ENCODE measurements around the gene NUAK1.
A peak's percentile ranks its signal among the peaks of the same experiment; 100 is the strongest.

The NUAK1 gene

GRCh38 chr12:106150555-106150954, 11.8 kb upstream of the NUAK1 start:
- TF ChIP-seq CTCF (IDR thresholded peaks at IDR 0.05; ENCODE audit: control insufficient read depth, insufficient read depth, low read depth, low read length, missing control alignments): no peak
- no peak overlapping the region for H3K4me3 ChIP-seq (ENCODE audit: control insufficient read depth, low read depth, low read length)
- DNase-seq (ENCODE audit: low read depth): no peak

GRCh38 chr12:106149096-106149784, 10.5 kb upstream of the NUAK1 start:
- DNase-seq (ENCODE audit: low read depth): no peak
- no peak overlapping the region for H3K4me3 ChIP-seq (ENCODE audit: control insufficient read depth, low read depth, low read length)
- TF ChIP-seq CTCF (IDR thresholded peaks at IDR 0.05; ENCODE audit: control insufficient read depth, insufficient read depth, low read depth, low read length, missing control alignments): peak; percentile 70

- no peak overlapping the region for H3K4me3 ChIP-seq (ENCODE audit: control insufficient read depth, low read depth, low read length)
- TF ChIP-seq CTCF (IDR thresholded peaks at IDR 0.05; ENCODE audit: control insufficient read depth, insufficient read depth, low read depth, low read length, missing control alignments): no peak
- no peak for DNase-seq (ENCODE audit: low read depth)
Measured at GRCh38 chr12:106147956-106148355, 9.2 kb upstream of the NUAK1 start.

- no peak for DNase-seq (ENCODE audit: low read depth)
- TF ChIP-seq CTCF (IDR thresholded peaks at IDR 0.05; ENCODE audit: control insufficient read depth, insufficient read depth, low read depth, low read length, missing control alignments): no peak
- no peak overlapping the region for H3K4me3 ChIP-seq (ENCODE audit: control insufficient read depth, low read depth, low read length)
Measured at GRCh38 chr12:106146987-106147386, 8.2 kb upstream of the NUAK1 start.

GRCh38 chr12:106145539-106146447, 7.0 kb upstream of the NUAK1 start:
- no peak overlapping the region for H3K4me3 ChIP-seq (ENCODE audit: control insufficient read depth, low read depth, low read length)
- no peak for DNase-seq (ENCODE audit: low read depth)
- TF ChIP-seq CTCF (IDR thresholded peaks at IDR 0.05; ENCODE audit: control insufficient read depth, insufficient read depth, low read depth, low read length, missing control alignments): no peak

- DNase-seq (ENCODE audit: low read depth): no peak
- no peak for TF ChIP-seq CTCF (IDR thresholded peaks at IDR 0.05; ENCODE audit: control insufficient read depth, insufficient read depth, low read depth, low read length, missing control alignments)
- H3K4me3 ChIP-seq (ENCODE audit: control insufficient read depth, low read depth, low read length): no peak overlapping the region
Measured at GRCh38 chr12:106144847-106145246, 6.1 kb upstream of the NUAK1 start.

Measured in AG09309 (cell line).